Measurements from ENCODE around the gene GTF2F2. TPM values are rescaled to one million over a fixed set of nuclear protein-coding genes. Genes with fewer than 3 reads are reported as not detected.
"Not testable (repeated sequence)": the region's sequence is repeated elsewhere in the genome, so short reads cannot be mapped to it uniquely, and the experiment has no call there.

GTF2F2 gene
- total RNA-seq, 1 experiment from 2014 or later = 79.9 TPM

DNA sequence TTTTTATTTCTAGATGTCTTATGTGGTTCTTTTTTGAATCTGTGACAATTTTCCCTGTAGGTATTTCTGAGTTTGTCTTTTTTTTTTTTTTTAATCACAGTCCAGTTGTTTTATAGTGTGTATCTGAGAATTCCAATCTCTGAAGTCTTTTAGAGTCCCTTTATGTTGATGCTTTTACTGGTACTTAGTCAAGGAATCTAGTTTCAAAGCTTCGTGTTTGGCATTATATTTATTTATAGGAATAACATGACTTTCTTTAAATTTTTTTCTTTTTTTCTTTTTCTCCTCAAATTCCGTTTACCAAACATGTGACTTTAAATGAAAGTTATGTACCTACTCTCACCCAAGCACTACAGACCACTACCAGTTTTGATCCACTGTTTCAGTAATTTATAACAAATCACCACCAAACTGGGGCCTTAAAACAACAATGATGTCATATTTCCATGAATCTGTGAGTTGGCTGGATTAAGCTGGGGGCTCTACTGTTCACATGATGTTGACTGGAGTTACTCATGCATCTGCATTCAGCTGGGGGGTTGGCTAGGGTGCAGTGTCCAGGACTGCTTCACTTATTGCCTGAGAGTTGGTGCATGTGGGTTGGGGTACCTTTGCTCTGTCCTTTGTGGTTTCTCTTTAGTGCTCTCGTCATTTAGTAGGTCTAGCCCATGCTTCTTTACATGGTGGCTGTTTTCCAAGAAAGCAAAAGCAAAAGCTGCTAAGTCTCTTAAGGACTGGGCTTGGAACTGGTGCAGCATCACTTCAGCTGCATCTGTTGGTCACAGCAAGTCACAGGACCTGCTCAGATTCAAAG, 58.2 kb downstream of the GTF2F2 start:
- peak; percentile 78 for DNase-seq (ENCODE audit: low spot score)

DNA sequence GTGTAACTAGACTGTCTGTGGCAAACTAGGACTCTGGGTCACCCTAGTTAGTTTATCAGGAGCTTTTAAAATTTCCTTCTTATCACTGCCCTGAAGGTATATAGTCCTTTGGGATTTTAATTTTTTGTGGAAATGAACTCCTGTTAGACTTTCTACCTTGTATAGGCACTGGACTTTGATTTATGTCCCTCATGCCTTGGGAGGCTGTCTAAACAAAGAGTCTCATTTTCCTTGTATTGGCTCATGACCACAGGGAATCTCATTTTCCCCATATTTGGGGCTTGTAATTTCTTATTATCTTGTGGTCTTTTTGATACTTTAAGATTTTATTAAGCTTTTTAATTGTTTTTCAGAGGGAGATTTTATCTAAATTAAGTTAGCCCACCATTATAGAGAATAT, 59.1 kb downstream of the GTF2F2 start:
- DNase-seq (ENCODE audit: low spot score) = peak; percentile 52

DNA sequence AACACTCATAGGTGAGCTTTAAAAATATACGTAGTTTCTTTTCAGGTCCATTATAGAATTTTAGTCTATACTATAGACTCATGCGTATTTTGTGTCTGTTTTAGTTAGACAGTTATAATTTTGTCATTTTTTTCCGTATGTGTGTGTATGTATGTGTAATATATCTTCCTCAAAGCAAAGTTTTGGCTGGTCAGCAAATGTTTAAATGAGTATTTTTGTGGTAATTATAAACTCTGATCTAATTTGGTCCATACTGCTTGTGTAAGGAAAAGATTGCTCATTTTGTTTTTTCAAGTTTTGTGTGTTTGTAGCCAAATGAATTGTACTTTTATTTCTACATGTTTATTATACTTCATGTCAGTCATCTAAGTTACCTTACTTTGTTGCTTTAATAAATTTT, 60.0 kb downstream of the GTF2F2 start:
- DNase-seq (ENCODE audit: low spot score) = no peak

DNA sequence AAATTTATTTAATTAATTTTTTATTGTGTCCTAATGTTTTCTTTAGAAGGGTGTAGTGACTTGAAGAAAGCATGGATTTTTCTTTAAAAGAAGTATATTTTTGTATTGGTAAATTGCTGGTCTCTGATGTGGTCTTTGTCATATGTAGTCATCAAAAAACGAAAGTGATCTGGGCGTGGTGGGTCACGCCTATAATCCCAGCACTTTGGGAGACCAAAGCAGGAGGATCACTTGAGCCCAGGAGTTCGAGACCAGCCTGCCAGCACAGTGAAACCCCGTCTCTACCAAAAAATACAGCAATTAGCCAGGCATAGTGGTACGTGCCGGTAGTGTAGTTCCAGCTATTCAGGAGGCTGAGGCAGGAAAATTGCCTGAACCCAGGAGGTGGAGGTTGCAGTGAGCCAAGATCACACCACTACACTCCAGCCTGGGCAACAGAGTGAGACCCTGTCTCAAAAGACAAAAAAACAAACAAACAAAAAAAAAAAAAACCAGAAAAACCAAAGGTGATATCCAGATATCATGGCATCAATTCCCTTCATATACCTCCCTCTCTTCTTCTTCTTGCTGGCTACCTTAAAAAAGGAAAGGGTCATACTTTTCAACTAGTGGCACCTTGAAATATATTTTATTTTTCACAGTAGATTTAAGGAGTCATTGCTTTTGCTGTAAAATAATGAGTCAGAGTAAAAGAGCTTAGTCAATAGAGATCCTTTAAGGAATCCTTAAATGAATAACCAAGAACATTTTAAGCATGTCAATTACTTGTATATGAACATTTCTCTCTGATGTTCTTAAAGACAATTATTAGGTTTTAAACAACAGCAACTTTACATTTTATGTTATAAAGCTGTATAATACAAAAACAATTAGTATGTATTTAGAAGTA, 60.6 kb downstream of the GTF2F2 start:
- DNase-seq (ENCODE audit: low spot score) = no peak

DNA sequence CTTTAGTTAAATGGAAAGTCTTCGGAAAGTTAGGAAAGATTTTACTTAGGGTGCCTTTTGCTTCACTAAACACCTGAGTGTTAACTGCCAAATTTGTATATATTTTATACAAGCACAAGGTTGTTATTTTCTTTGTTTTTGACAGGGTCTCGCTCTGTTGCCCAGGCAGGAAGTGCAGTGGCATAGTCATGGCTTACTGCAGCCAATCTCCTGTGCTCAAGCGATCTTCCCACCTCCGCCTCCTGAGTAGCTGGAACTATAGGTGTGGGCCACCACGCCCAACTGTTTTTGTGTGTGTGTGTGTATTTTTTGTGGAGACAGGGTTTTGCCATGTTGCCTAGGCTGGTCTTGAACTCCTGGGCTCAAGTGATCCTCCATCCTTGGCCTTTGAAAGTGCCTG, 64.4 kb downstream of the GTF2F2 start:
- DNase-seq (ENCODE audit: low spot score) = no peak

DNA sequence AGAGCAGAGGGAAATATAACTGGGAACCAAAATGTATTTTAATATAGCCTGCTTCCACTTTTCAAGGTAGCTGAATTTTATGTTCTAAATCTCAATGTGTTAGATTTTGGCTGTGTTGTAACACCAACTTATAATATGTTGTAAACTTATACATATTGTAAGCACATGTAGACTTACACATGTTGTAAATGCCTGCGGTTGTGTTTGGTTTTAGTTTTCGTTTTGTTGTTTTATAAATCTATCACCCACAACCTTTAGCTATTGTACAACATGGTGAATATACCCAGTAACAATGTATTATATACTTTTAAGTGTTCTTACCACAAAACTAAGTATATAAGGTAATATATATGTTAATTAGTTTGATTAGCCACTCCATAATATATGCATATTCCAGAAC, 65.0 kb downstream of the GTF2F2 start:
- no peak for DNase-seq (ENCODE audit: low spot score)

DNA sequence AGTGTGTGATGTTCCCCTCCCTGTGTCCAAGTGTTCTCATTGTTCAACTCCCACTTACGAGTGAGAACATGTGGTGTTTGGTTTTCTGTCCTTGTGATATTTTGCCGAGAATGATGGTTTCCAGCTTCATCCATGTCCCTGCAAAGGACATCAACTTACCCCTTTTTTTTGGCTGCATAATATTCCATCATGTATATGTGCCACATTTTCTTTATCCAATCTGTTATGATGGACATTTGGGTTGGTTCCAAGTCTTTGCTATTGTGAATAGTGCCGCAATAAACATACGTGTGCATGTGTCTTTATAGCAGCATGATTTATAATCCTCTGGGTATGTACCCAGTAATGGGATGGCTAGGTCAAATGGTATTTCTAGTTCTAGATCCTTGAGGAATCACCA, 68.8 kb downstream of the GTF2F2 start:
- DNase-seq (ENCODE audit: low spot score) = not testable (repeated sequence)

DNA sequence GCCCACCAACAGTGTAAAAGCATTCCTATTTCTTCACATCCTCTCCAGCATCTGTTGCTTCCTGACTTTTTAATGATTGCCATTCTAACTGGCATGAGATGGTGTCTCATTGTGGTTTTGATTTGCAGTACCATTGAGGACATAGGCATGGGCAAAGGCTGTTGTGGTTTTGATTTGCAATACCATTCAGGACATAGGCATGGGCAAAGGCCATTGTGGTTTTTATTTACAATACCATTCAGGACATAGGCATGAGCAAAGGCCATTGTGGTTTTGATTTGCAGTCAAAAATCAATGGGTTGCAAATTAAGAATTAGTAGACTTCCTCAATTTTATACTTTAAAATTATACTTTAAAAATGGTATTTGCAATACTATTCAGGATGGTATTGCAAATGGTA, 69.2 kb downstream of the GTF2F2 start:
- peak; percentile 89 for DNase-seq (ENCODE audit: low spot score)

DNA sequence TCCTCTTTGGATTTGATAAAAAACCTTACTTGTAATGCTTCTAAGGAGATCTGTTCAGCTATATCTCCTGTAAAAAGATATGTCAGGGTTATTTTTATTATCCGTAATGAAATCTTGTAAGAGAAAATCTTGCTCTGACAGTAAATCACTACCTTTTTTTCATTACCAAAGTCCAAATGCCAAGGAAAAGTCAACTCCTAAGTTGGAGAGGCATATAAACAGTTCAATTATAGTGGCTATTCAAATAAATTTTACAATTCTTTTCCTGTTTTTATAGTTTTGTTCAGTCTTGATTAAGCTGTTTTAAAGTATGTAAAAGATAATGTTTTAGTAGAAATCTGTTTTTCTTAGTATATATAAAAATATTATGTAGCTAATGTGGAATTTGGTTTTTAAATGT, 71.6 kb downstream of the GTF2F2 start:
- DNase-seq (ENCODE audit: low spot score) = no peak

DNA sequence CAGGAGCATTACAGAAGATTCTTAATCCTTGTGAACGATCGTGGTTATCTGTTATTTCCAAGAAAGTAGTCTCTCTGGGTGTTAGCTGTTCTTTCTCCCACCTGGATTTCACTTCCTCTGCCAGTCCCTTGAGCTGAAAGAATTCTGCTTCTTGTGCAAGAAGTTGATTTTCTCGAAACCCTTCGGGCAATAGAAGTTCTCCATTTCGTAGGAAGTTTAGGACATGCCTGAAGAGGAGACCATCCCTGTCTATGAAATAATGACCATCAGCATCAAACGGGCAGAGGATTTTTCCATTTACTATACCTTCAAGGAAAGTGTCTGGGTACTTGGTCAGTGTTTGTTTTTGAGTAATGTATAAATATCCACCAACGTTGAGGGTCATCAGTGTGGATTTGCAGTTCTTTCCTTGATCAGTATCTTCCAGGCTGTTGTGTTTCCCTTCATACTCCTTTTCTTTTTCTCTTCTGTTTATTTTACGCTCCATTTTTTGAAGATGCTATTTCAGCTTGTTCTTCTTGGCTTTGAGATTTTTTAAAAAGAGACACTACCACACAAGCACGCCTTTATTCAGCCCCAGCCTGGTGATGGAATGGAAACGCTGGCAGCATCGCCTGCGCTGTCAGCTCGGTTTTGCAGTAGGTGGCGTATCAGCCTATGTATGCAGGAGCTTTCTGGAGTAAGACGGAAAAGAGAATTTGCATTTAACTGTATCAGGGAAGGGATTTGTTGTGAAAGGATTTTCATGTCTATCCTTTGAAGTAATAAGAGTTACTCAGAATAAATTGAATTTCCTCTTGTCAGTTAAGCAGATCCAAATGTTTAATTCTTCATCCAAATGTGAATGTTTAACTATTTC, 74.0 kb downstream of the GTF2F2 start:
- DNase-seq (ENCODE audit: low spot score) = no peak

DNA sequence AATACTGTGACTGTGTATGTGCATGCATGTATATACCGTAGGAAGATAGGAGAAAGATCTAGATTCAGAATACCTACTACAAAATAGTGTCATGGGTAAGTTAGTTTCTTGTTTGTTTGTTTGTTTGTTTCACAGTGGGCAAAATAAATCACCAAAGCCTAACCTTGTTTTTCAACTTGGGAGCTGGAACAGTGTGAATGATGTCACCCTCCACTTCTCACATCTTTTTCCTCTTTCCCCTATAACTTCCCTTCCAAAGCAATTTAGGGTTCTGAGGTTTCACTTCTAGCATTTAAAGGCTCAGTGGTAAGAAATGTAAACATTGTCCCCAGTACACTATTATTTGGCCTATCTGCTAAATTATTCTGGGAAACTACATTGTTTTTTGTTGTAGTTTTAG, 75.1 kb downstream of the GTF2F2 start:
- DNase-seq (ENCODE audit: low spot score) = no peak

DNA sequence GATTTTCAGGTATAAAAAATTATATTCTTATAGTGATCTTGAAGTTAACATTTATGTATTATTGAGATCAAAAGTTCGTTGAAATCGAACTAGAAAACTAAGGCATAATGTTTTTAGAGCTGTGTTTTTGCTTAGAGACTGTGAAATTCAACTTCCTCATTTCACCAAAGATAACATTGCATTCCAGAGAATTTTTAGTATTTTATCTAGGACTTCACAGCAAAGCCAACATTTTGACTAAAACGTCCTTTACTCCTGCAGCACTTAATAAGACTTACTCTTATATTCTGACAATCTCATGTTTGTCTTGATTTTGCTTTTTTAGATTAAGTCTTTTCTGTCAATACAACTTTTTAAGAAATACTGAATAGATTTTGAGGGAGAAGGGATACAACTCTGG, 75.8 kb downstream of the GTF2F2 start:
- no peak for DNase-seq (ENCODE audit: low spot score)

DNA sequence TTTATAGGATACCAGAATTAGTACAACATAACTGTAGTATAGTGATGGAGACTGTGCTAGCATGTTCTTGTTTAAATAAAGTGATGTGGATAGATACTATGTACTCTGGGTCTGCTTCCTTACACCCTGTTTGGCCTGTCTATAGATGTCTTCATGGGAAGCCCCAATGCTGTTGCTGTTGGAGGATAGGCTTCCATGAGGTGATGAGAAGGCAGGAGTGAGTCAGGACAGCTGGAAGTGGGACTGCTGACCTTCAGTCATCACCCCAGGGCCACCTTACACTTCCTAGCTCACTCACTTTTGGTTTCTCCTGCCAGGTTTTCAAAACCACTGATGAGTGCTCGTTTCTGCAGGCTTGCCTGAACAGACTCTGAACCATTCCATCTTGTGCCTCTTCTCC, 76.3 kb downstream of the GTF2F2 start:
- peak; percentile 63 for DNase-seq (ENCODE audit: low spot score)

DNA sequence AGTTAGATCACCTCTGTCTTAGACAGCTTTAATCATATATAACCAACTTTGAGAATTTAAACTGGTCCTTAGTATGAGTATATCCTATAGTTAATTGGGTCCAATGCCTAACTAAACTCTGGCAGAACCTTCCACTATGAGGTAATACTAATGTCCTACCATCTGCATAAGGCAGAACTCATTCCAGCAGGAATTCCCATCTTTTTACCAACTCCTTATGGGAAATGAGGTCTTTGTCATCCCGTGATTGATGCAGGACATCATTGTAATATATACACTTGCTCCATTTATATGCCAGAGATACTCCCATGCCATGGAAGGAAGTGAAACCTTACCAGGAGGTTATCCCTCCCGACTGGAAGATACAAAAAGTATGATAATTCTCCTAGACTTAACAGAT, 77.7 kb downstream of the GTF2F2 start:
- DNase-seq (ENCODE audit: low spot score) = no peak

DNA sequence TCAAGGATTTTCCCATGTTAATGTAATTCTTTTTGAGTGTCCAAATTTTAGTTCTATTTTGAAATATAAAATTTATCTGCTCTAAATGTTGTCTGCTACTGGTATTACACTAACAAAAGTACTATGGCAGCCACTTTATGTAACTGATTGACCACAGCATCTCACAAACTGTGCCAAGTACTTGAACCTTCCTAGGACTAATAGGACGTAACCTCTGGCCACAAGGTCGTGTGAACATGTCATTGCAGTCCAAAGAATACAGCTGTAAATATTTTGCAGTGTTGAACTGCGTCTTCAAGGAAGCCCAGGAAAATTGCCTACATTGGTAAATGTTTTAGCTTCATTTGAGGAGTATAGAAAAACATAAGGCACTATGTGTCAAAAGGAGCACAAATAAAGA, 78.6 kb downstream of the GTF2F2 start:
- no peak for DNase-seq (ENCODE audit: low spot score)

DNA sequence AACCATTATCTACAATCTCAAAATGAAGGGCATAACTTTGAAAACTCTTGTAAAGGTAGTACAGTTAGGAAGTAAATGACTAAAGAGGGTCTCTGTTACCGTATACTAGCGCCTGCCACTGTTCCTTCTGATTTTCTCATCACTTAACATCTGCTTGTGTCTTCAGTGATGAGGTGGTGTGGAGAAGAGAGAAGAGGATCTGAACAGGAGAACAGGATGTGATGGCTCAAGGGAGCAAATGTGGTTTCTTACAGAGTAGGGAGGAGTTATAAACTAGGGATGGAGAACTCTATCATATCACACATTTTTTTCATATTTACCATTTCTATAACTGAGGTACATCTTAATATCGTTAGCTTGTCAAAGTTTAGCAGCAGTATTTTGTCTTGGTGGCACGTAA, 79.4 kb downstream of the GTF2F2 start:
- DNase-seq (ENCODE audit: low spot score) = no peak

DNA sequence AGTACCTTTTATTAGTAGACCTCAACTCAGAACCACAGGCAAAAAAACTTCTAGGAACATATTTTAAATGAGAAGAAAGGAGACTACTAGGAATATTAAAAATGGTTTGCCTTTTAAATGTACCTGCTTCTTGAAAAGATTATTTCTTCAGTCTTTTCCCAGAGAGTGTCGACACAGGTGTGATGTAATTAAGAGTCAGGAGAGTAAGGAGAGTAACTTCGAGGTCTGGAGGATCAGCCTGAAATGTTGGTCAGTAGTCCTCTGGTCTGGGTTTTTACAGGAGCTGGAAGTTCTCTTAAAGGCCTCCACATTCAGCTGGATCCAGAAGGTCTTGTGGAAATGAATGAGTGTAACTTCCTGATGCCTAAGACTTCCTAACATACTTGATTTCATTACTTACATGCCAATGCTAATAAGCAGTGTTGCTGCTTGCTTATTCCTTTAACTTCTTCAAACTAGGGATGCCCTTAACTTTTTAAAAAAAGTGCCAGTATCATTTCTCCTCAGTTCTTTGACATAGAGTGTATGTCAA, 80.5 kb downstream of the GTF2F2 start, which contains the start of gene KCTD4:
KCTD4 (minus strand) TSS at position 345 of the 532 bp plus-strand sequence. CDS start 6,478 bp downstream, outside the sequence.
- DNase-seq (ENCODE audit: low spot score) = no peak

DNA sequence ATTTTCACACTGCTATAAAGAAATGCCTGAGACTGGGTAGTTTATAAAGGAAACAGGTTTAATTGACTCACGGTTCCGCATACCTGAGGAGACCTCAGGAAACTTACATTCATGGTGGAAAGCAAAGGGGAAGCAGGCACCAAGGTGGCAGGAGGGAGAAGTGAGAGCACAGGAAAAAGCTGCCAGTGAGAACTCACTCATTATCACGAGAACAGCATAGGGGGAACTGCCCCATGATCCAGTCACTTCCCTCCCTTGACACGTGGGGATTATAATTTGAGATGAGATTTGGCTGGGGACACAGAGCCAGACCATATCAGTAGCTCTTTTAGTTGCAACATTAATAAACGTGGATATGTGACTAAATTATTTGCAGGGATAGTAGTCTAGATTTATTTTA, 84.8 kb downstream of the GTF2F2 start:
- DNase-seq (ENCODE audit: low spot score) = peak; percentile 27

DNA sequence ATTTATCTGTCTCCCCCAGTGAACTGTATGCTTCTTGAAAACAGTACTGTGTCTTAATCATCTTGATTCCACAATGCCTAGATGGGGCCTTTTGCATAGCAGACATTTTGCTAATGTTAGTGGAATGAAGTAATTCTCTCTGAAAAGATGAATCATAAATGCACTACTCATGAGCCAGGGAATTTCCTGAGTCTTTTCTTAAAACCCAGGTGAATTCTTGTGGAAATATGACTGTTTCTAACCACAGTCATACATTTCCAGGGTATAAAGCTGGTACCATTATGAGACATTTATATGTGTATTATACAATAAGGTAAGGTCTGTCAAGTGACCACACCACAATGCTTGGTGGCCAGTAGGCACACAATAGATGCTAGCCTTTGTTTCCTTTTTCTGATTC, 86.0 kb downstream of the GTF2F2 start:
- peak; percentile 91 for DNase-seq (ENCODE audit: low spot score)

DNA sequence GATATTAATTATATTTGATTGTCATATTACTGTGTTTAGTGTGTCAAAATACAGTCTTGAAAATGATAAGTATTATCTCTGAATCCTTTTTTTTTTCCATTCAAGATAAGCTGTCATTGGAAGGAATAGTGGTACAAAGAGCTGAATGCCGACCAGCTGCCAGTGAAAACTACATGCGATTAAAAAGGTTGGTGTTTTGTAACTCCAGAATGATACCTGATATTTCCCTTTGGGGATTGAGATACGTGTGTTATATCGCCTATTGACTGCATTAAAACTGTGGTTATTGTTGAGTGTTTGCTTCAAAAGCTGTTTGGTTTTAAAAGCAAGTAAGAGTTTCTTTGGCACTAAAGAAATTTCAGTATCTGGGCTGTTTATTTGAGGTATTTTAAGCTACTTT, 87.0 kb downstream of the GTF2F2 start:
- DNase-seq (ENCODE audit: low spot score) = no peak

DNA sequence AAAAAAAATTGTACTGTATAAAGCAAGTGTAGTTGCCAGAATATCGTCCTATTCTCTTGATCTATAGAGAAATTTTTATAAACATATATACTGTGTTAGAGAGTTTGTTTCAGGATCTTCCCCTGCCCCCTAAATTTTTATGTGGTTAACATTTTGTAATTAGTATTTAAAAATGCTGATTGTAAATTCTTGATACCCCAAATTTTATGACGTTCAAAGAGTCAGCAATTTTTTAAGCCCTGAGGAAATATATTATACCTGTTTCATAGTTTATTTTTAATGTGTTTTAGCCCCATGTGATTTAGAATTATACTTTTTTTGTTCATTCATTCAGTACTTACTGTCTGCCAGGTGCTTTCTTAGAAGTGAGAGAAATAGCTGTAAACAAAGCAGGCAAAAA, 87.8 kb downstream of the GTF2F2 start:
- DNase-seq (ENCODE audit: low spot score) = no peak

DNA sequence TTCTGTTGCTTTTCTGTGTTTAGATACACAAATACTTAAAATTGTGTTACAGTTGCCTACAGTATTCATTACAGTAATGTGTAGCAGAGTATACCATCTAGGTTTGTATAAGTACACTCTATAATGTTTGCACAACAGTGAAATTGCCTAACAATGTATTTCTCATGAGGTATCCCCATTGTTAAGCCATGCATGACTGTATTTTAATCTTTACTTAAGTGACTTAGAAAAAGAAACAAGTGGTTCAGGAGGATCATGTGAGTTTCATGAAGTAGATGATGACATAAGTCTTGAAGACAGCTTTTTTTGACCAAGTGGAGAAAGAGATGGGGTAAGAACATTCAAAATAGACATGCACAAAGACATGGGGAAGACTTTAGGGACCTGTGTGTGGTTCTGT, 88.9 kb downstream of the GTF2F2 start:
- DNase-seq (ENCODE audit: low spot score) = no peak

Measured in A172 (cell line).